GM12874 (cell line): ENCODE results near the gene RUBCNL.

ENCODE experiments used
- CTCF ChIP-seq: IDR thresholded peaks from 2 replicates; pipeline ENCODE4 v1.5.1; 2011; ENCODE audit warnings: low read depth, mild to moderate bottlenecking, control low read depth, low read length, moderate library complexity; ENCODE audit not compliant: insufficient read depth

RUBCNL gene

GRCh38 chr13:46313024-46313423, 74.0 kb downstream of the RUBCNL start:
- TF ChIP-seq CTCF: no peak

- no peak for TF ChIP-seq CTCF
Measured at GRCh38 chr13:46311217-46311616, 75.8 kb downstream of the RUBCNL start.

- no peak for TF ChIP-seq CTCF
Measured at GRCh38 chr13:46310066-46310465, 77.0 kb downstream of the RUBCNL start.

- TF ChIP-seq CTCF: no peak
Measured at GRCh38 chr13:46307554-46307953, 79.5 kb downstream of the RUBCNL start.

GRCh38 chr13:46304546-46304945, 82.5 kb downstream of the RUBCNL start:
- TF ChIP-seq CTCF: no peak

- no peak for TF ChIP-seq CTCF
Measured at GRCh38 chr13:46303742-46304385, 83.2 kb downstream of the RUBCNL start.

- no peak for TF ChIP-seq CTCF
Measured at GRCh38 chr13:46297361-46297811, 89.7 kb downstream of the RUBCNL start.
